ENCODE data around the gene AKAP7.
A peak's percentile ranks its signal among the peaks of the same experiment; 100 is the strongest.

AKAP7 gene

DNA sequence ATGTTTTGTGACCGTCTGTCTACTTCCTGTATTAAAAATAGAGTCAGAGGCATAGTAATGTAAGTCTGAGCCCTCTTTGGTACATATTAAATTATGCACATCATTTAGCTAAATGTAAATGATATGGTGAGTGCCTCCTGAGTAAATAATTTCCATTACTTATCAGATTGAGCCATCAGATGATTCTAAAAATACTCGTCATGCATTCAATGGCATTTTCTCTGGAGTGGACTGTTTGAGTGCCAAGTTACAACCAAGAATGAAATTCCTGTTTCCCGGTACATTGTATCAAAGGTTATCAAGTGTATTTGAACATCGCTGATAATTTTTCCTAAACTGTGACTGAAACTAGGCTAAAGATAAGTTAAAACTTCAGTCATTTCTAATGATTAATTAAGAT is 81.0 kb downstream of the AKAP7 start:
- no peaks in the 10 kb centered on the region for H3K9me3 ChIP-seq (replicated peaks in 1 of 11)
- TF ChIP-seq Cebpa-rat (IDR thresholded peaks at IDR 0.05): no peak
- no peak overlapping the region for H3K9ac ChIP-seq

DNA sequence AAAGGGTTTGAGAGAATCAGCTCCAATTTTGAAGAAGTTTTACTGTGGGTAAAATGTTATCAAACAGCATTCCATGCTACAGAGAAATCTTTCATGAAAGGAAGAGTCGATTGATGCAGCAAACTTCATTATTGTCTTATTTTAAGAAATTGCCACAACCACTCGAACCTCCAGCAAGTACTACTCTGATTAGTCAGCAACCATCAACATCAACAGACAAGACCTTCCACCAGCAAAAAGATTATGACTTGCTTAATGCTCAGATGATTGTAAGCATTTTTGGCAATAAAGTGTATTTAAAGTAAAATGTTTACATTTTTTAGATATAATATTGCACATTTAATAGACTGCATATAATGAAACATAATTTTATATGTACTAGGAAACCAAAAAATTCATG is 87.5 kb downstream of the AKAP7 start:
- Histone ChIP-seq H3K36me3 (no peaks in the 10 kb centered on the region; a peak in 1 of 22 replicates), H3K9ac (no peak overlapping the region), H3K4me2 (no peak overlapping the region), H3K4me1 (peaks cover 0 to 25% (median 19%) of the 10 kb centered on the region in 10 experiments; a peak in 13 of 20 replicates), H3K27me3 (peaks cover 0 to 50% (median 8%) of the 10 kb centered on the region in 11 experiments; a peak in 12 of 22 replicates), H3K9me3 (replicated peaks in 1 of 11) (no peaks in the 10 kb centered on the region), H3K27ac (no peak overlapping the region), H3K4me3 (no peak overlapping the region), H4K20me1 (no peaks in the 10 kb centered on the region)
- no peak for TF ChIP-seq Cebpa-rat (IDR thresholded peaks at IDR 0.05)

More for the DNA sequence above, 81.0 kb downstream of the AKAP7 start:
- Histone ChIP-seq H4K20me1 (no peaks in the 10 kb centered on the region), H3K4me2 (no peak overlapping the region), H3K36me3 (no peaks in the 10 kb centered on the region), H3K4me1 (peaks cover 0 to 11% (median 3%) of the 10 kb centered on the region in 10 experiments; a peak in 10 of 20 replicates), H3K4me3 (no peak overlapping the region), H3K27ac (no peak overlapping the region), H3K27me3 (peaks cover 0 to under 1% (median 0%) of the 10 kb centered on the region in 11 experiments; a peak in 1 of 22 replicates)

DNA sequence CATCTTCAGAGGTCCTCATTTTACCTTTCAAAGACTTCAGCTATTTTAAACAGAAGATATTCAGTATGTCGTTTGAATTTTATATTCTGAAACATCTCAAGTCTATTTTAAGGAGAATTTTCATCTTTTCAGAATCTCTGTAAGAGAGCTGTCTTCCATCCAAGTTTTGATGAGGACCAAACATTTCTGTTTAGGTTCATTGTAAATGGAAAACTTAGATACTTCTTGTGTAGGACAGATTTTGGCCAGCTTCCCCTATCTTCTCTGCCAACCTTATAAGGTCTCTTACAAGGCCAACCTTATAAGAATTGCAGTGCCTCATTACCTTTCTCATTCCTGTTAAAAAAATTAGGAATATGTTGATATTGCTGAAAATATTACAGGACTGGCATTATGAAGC is 88.1 kb downstream of the AKAP7 start:
- H3K4me2 ChIP-seq: no peak overlapping the region
- no peak for TF ChIP-seq Cebpa-rat (IDR thresholded peaks at IDR 0.05)
- H3K4me3 ChIP-seq: no peak overlapping the region
- H3K9me3 ChIP-seq (replicated peaks in 1 of 11): no peaks in the 10 kb centered on the region
- H4K20me1 ChIP-seq: no peaks in the 10 kb centered on the region
- no peak overlapping the region for H3K9ac ChIP-seq
- H3K4me1 ChIP-seq: peaks cover 0 to 25% (median 19%) of the 10 kb centered on the region in 10 experiments; a peak in 13 of 20 replicates
- no peak overlapping the region for H3K27ac ChIP-seq
- H3K27me3 ChIP-seq: peaks cover 0 to 54% (median 8%) of the 10 kb centered on the region in 11 experiments; a peak in 12 of 22 replicates
- H3K36me3 ChIP-seq: no peaks in the 10 kb centered on the region; a peak in 1 of 22 replicates

DNA sequence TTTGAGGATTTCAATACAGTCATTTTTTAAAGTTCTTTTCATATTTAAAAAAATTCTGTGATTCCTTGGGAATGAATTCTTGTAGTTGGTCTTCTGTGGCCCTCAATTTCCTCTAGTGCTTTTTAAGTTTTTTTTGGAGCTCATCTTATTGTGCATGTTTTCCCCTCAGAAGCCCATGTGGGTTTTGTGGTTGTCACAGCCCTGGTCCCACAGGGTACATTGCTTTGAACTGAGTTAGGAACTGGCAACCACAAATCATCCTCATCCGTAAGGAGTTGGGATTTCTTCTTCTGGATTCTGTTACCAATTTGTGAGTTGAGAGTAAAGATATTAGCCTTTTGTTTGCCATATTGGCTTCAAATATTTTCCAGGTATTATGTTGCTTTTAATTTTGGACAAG is 89.9 kb downstream of the AKAP7 start:
- peak overlapping the region in 10 of 11 experiments; percentile 6 to 61 (median 42); a peak in 19 of 22 replicates for H3K4me2 ChIP-seq
- no peak for TF ChIP-seq Cebpa-rat (IDR thresholded peaks at IDR 0.05)
- no peak overlapping the region for H3K27ac ChIP-seq

DNA sequence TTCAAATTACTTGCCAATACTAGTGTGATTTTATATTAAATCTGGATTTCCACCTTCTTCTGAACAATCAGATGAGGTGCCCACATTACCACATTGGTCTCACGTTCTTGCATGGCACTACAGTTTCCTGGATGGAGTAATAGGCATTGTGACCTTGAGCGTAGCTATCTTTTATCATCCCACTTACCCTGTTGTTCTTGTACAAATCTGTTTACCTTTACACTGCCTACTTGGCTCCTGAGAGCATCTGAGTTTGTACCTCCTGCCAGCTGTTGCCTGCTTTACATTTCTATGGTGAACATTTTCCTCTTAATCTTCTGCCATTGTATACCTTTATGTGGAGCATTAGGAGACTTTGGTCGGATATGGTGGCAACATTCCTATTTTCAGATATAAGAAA is 90.7 kb downstream of the AKAP7 start:
- Histone ChIP-seq H3K4me1 (peaks cover 0 to 25% (median 20%) of the 10 kb centered on the region in 10 experiments; a peak in 13 of 20 replicates), H3K4me2 (peak overlapping the region in 7 of 11 experiments; percentile 1 to 49 (median 4); a peak in 9 of 22 replicates), H3K9me3 (replicated peaks in 1 of 11) (peaks cover 0 to 8% (median 0%) of the 10 kb centered on the region in 11 experiments; a peak in 5 of 22 replicates), H3K36me3 (no peaks in the 10 kb centered on the region; a peak in 1 of 22 replicates), H3K27ac (no peak overlapping the region), H3K27me3 (peaks cover 0 to 54% (median 8%) of the 10 kb centered on the region in 11 experiments; a peak in 12 of 22 replicates), H3K4me3 (no peak overlapping the region), H4K20me1 (no peaks in the 10 kb centered on the region), H3K9ac (no peak overlapping the region)
- no peak for TF ChIP-seq Cebpa-rat (IDR thresholded peaks at IDR 0.05)

More for the DNA sequence above, 89.9 kb downstream of the AKAP7 start:
- peaks cover 0 to 54% (median 8%) of the 10 kb centered on the region in 11 experiments; a peak in 12 of 22 replicates for H3K27me3 ChIP-seq
- no peak overlapping the region for H3K4me3 ChIP-seq
- no peak overlapping the region for H3K9ac ChIP-seq
- H3K36me3 ChIP-seq: no peaks in the 10 kb centered on the region; a peak in 1 of 22 replicates
- peaks cover 0 to 8% (median 0%) of the 10 kb centered on the region in 11 experiments; a peak in 5 of 22 replicates for H3K9me3 ChIP-seq (replicated peaks in 1 of 11)
- H3K4me1 ChIP-seq: peaks cover 0 to 25% (median 19%) of the 10 kb centered on the region in 10 experiments; a peak in 13 of 20 replicates
- no peaks in the 10 kb centered on the region for H4K20me1 ChIP-seq

DNA sequence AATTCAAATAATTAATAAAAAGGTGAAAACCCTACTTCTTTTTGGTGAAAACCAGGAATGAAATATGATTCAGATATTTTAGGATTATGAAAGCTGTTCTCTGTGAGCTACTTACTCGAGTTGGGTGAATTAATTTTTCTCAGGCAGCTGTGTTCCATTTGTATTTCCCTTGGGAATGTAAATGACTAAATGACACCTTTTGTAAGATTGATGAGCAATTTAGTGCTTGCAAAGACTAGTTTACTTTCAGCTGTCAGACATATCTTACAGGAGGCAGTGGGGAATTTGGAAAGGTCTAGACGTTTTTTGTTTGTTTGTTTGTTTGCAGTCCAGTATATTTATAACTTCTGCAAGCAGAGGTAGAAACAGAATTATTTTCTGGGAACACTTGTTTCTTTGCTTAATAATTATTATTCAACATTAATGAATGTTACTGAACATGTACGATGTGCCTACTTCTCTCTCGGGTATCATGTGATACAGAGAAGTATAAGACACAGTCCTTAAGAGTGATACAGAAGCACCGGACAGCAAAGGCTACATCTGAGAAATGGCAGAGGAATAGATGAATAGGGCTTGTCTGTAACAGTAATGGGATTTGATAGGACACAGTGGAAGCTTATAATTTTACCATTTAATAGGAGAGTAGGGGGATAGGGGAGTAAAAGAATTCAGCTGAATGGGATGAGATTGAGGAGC is 91.3 kb downstream of the AKAP7 start:
- Histone ChIP-seq H3K9me3 (replicated peaks in 1 of 11) (peaks cover 0 to 8% (median 0%) of the 10 kb centered on the region in 11 experiments; a peak in 5 of 22 replicates), H3K4me1 (peaks cover 0 to 30% (median 21%) of the 10 kb centered on the region in 10 experiments; a peak in 13 of 20 replicates), H3K9ac (no peak overlapping the region), H3K4me3 (no peak overlapping the region), H3K36me3 (no peaks in the 10 kb centered on the region; a peak in 1 of 22 replicates), H4K20me1 (no peaks in the 10 kb centered on the region), H3K27ac (no peak overlapping the region), H3K4me2 (peak overlapping the region in 6 of 11 experiments; percentile 1 to 49 (median 16); a peak in 8 of 22 replicates), H3K27me3 (peaks cover 0 to 49% (median 8%) of the 10 kb centered on the region in 11 experiments; a peak in 12 of 22 replicates)
- TF ChIP-seq Cebpa-rat (IDR thresholded peaks at IDR 0.05): no peak

DNA sequence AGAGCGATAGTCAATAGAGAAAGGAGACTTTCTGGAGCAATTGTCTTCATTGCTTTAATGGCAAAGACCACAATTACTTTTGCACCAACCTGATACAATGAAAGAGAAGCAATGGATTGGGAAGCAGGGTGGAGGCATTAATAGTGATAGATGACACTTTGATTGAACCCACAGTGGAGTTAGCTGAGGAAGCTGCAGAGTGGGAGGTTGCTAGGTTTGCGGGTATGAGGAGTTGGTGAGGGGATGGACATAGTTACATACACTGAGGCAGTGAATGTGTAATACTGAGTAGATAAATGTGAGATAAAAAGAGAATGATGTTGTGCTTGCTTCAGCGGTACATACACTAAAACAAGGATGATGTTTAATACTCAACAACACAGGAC is 91.9 kb downstream of the AKAP7 start:
- Histone ChIP-seq H3K4me3 (no peak overlapping the region), H3K4me1 (peaks cover 0 to 36% (median 27%) of the 10 kb centered on the region in 10 experiments; a peak in 13 of 20 replicates), H3K27ac (no peak overlapping the region), H3K27me3 (peaks cover 0 to 45% (median 8%) of the 10 kb centered on the region in 11 experiments; a peak in 12 of 22 replicates), H3K9ac (no peak overlapping the region), H3K9me3 (replicated peaks in 1 of 11) (peaks cover 0 to 8% (median 0%) of the 10 kb centered on the region in 11 experiments; a peak in 5 of 22 replicates), H3K36me3 (no peaks in the 10 kb centered on the region; a peak in 1 of 22 replicates), H4K20me1 (no peaks in the 10 kb centered on the region), H3K4me2 (no peak overlapping the region)
- no peak for TF ChIP-seq Cebpa-rat (IDR thresholded peaks at IDR 0.05)

DNA sequence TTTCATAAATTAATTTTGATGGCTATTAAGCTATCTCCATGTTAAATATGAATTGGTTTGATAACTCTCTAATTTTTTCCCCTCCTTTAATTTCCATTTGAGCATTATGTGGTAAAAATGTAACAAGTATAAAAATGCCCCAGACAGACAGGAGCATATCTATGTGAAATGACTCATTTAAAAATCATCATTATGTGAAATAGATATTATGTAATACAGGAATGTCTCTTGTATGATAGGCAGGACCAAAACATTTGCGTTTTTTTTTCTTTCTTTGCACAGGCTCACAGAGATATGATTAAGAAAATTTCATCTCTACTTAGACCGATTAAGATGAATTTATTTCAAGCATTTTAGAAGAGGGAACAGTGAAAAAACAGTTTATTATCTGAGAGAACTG is 95.8 kb downstream of the AKAP7 start:
- H3K9me3 ChIP-seq (replicated peaks in 1 of 11): peaks cover 0 to 8% (median 0%) of the 10 kb centered on the region in 11 experiments; a peak in 5 of 22 replicates
- H3K4me1 ChIP-seq: peaks cover 0 to 22% (median 16%) of the 10 kb centered on the region in 10 experiments; a peak in 11 of 20 replicates
- no peak overlapping the region for H3K27ac ChIP-seq
- H3K36me3 ChIP-seq: no peaks in the 10 kb centered on the region
- no peak overlapping the region for H3K4me3 ChIP-seq
- peaks cover 0 to 20% (median 5%) of the 10 kb centered on the region in 11 experiments; a peak in 10 of 22 replicates for H3K27me3 ChIP-seq
- peak overlapping the region in 1 of 11 experiments; percentile 72; a peak in 2 of 22 replicates for H3K4me2 ChIP-seq
- TF ChIP-seq Cebpa-rat (IDR thresholded peaks at IDR 0.05): no peak
- no peak overlapping the region for H3K9ac ChIP-seq
- no peaks in the 10 kb centered on the region for H4K20me1 ChIP-seq

DNA sequence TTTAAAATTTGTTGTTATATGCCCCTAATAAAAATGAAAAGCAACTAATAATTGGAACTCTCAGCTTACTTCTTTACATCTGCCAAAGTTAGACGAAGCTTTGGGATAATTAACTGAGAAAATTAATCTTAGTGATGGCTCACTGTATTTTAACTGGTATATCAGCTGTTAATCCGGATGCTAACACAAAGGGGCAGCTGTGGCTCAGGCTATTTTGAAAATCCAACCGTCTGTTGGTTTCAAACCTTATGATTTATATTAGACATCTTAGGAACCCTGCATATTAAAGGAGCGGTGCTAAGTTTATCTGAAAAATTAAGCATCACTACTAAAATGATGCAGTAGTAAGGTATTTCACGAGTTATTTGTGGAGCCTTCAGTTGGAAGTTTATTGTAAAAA is 96.6 kb downstream of the AKAP7 start:
- peaks cover 0 to 18% (median 11%) of the 10 kb centered on the region in 10 experiments; a peak in 11 of 20 replicates for H3K4me1 ChIP-seq
- H3K27ac ChIP-seq: no peak overlapping the region
- H3K9me3 ChIP-seq (replicated peaks in 1 of 11): peaks cover 0 to 8% (median 0%) of the 10 kb centered on the region in 11 experiments; a peak in 6 of 22 replicates
- H4K20me1 ChIP-seq: no peaks in the 10 kb centered on the region
- H3K27me3 ChIP-seq: peaks cover 0 to 12% (median 3%) of the 10 kb centered on the region in 11 experiments; a peak in 10 of 22 replicates
- H3K9ac ChIP-seq: no peak overlapping the region
- H3K4me3 ChIP-seq: no peak overlapping the region
- no peak for TF ChIP-seq Cebpa-rat (IDR thresholded peaks at IDR 0.05)
- H3K4me2 ChIP-seq: peak overlapping the region in 7 of 11 experiments; percentile 24 to 72 (median 37); a peak in 13 of 22 replicates
- H3K36me3 ChIP-seq: no peaks in the 10 kb centered on the region
